ENCODE results near the gene SIKE1.
A peak's percentile ranks its signal among the peaks of the same experiment; 100 is the strongest.

SIKE1 gene

GRCh38 chr1:114753143-114753542, 27.3 kb downstream of the SIKE1 start:
- Histone ChIP-seq H3K79me2 (ENCODE audit: insufficient read depth, low read depth) (peaks cover 92% of the 10 kb centered on the region), H3K27me3 (ENCODE audit: insufficient read depth, low read depth) (no peaks in the 10 kb centered on the region), H3K4me1 (ENCODE audit: low read depth, poor library complexity, severe bottlenecking) (peaks cover 65% of the 10 kb centered on the region), H3K4me3 (IDR thresholded peaks at IDR 0.05; ENCODE audit: insufficient read depth, low read depth, low read length) (no peak overlapping the region), H2AFZ (ENCODE audit: low read depth) (no peak overlapping the region), H3K4me2 (no peak overlapping the region), H3K27ac (no peak overlapping the region), H3K36me3 (ENCODE audit: insufficient read depth) (0 out of 2 replicates have a peak, but pooled peaks cover 4% of the 10 kb centered on the region), H3K9ac (no peak overlapping the region), H4K20me1 (ENCODE audit: insufficient read depth) (peaks cover 56% of the 10 kb centered on the region)
- TF ChIP-seq CTCF (conservative IDR thresholded peaks at IDR 0.05; ENCODE audit: low read depth, low read length): no peak

GRCh38 chr1:114750780-114751179, 29.7 kb downstream of the SIKE1 start:
- no peak overlapping the region for H2AFZ ChIP-seq (ENCODE audit: low read depth)
- no peak overlapping the region for H3K27ac ChIP-seq
- no peaks in the 10 kb centered on the region for H3K27me3 ChIP-seq (ENCODE audit: insufficient read depth, low read depth)
- 0 out of 2 replicates have a peak, but pooled peaks cover 4% of the 10 kb centered on the region for H3K36me3 ChIP-seq (ENCODE audit: insufficient read depth)
- H3K9ac ChIP-seq: no peak overlapping the region
- no peak for TF ChIP-seq CTCF (conservative IDR thresholded peaks at IDR 0.05; ENCODE audit: low read depth, low read length)
- H4K20me1 ChIP-seq (ENCODE audit: insufficient read depth): peaks cover 59% of the 10 kb centered on the region
- peak overlapping the region; percentile 31 for H3K4me2 ChIP-seq
- peaks cover 100% of the 10 kb centered on the region for H3K79me2 ChIP-seq (ENCODE audit: insufficient read depth, low read depth)
- H3K4me3 ChIP-seq (IDR thresholded peaks at IDR 0.05; ENCODE audit: insufficient read depth, low read depth, low read length): no peak overlapping the region
- H3K4me1 ChIP-seq (ENCODE audit: low read depth, poor library complexity, severe bottlenecking): peaks cover 76% of the 10 kb centered on the region

- H3K36me3 ChIP-seq (ENCODE audit: insufficient read depth): 0 out of 2 replicates have a peak, but pooled peaks cover 4% of the 10 kb centered on the region
- peak overlapping the region; percentile 31; the same call in 1 of the 2 replicates for H3K4me2 ChIP-seq
- no peak for TF ChIP-seq CTCF (conservative IDR thresholded peaks at IDR 0.05; ENCODE audit: low read depth, low read length)
- H2AFZ ChIP-seq (ENCODE audit: low read depth): no peak overlapping the region
- no peak overlapping the region for H3K9ac ChIP-seq
- H3K27ac ChIP-seq: no peak overlapping the region
- H3K4me1 ChIP-seq (ENCODE audit: low read depth, poor library complexity, severe bottlenecking): peaks cover 74% of the 10 kb centered on the region
- H3K4me3 ChIP-seq (IDR thresholded peaks at IDR 0.05; ENCODE audit: insufficient read depth, low read depth, low read length): no peak overlapping the region
- peaks cover 52% of the 10 kb centered on the region for H4K20me1 ChIP-seq (ENCODE audit: insufficient read depth)
- peaks cover 99% of the 10 kb centered on the region for H3K79me2 ChIP-seq (ENCODE audit: insufficient read depth, low read depth)
- H3K27me3 ChIP-seq (ENCODE audit: insufficient read depth, low read depth): no peaks in the 10 kb centered on the region
These were observed 30.6 kb downstream of the SIKE1 start for GRCh38 chr1:114749835-114750234.

- H3K4me2 ChIP-seq: no peak overlapping the region
- H3K79me2 ChIP-seq (ENCODE audit: insufficient read depth, low read depth): peaks cover 97% of the 10 kb centered on the region
- peaks cover 26% of the 10 kb centered on the region; the same call in 1 of the 2 replicates for H4K20me1 ChIP-seq (ENCODE audit: insufficient read depth)
- no peaks in the 10 kb centered on the region for H3K27me3 ChIP-seq (ENCODE audit: insufficient read depth, low read depth)
- no peak overlapping the region for H3K4me3 ChIP-seq (IDR thresholded peaks at IDR 0.05; ENCODE audit: insufficient read depth, low read depth, low read length)
- no peak overlapping the region for H2AFZ ChIP-seq (ENCODE audit: low read depth)
- H3K4me1 ChIP-seq (ENCODE audit: low read depth, poor library complexity, severe bottlenecking): peaks cover 45% of the 10 kb centered on the region
- no peak overlapping the region for H3K27ac ChIP-seq
- no peak for TF ChIP-seq CTCF (conservative IDR thresholded peaks at IDR 0.05; ENCODE audit: low read depth, low read length)
- no peak overlapping the region for H3K9ac ChIP-seq
- H3K36me3 ChIP-seq (ENCODE audit: insufficient read depth): 0 out of 2 replicates have a peak, but pooled peaks cover 4% of the 10 kb centered on the region
These were observed 33.9 kb downstream of the SIKE1 start for GRCh38 chr1:114746450-114747121.

Data from KMS-11 (cell line).